Measurements from ENCODE around the gene CEP63.
"Not testable (repeated sequence)": the region's sequence is repeated elsewhere in the genome, so short reads cannot be mapped to it uniquely, and the experiment has no call there.

CEP63 gene

GRCh38 chr3:134522541-134522940 lies 36.7 kb downstream of the CEP63 start:
- no peak for DNase-seq

GRCh38 chr3:134525293-134525692 lies 39.4 kb downstream of the CEP63 start:
- DNase-seq, result no peak

- no peak for DNase-seq
Measured at GRCh38 chr3:134526319-134526718, 40.5 kb downstream of the CEP63 start.

- peak in 1 of 2 experiments; percentile 9 for DNase-seq
Measured at GRCh38 chr3:134527037-134527436, 41.2 kb downstream of the CEP63 start.

GRCh38 chr3:134527538-134528186 lies 41.8 kb downstream of the CEP63 start:
- no peak for DNase-seq

GRCh38 chr3:134533493-134533892 lies 47.6 kb downstream of the CEP63 start:
- no peak for DNase-seq

GRCh38 chr3:134535186-134535970 lies 49.5 kb downstream of the CEP63 start:
- DNase-seq, result no peak

GRCh38 chr3:134536781-134537180 lies 50.9 kb downstream of the CEP63 start:
- DNase-seq, result no peak

- no peak for DNase-seq
Measured at GRCh38 chr3:134542287-134542958, 56.6 kb downstream of the CEP63 start.

GRCh38 chr3:134543113-134543512 lies 57.3 kb downstream of the CEP63 start:
- DNase-seq, result no peak

GRCh38 chr3:134544316-134544715 lies 58.5 kb downstream of the CEP63 start:
- no peak for DNase-seq

GRCh38 chr3:134544783-134545182 lies 58.9 kb downstream of the CEP63 start:
- not testable (repeated sequence) for DNase-seq

GRCh38 chr3:134545818-134546217 lies 60.0 kb downstream of the CEP63 start:
- no peak for DNase-seq

GRCh38 chr3:134552784-134553183 lies 66.9 kb downstream of the CEP63 start:
- no peak for DNase-seq

- no peak for DNase-seq
Measured at GRCh38 chr3:134559591-134559990, 73.7 kb downstream of the CEP63 start.

GRCh38 chr3:134562055-134562454 lies 76.2 kb downstream of the CEP63 start:
- DNase-seq, result no peak

- no peak for DNase-seq
Measured at GRCh38 chr3:134563601-134564000, 77.7 kb downstream of the CEP63 start.

GRCh38 chr3:134564991-134565390 lies 79.1 kb downstream of the CEP63 start:
- DNase-seq, result no peak

GRCh38 chr3:134567605-134568004 lies 81.7 kb downstream of the CEP63 start:
- no peak for DNase-seq

- DNase-seq, result no peak
Measured at GRCh38 chr3:134568790-134569189, 82.9 kb downstream of the CEP63 start.

- DNase-seq, result not testable (repeated sequence)
Measured at GRCh38 chr3:134569899-134570298, 84.0 kb downstream of the CEP63 start.

GRCh38 chr3:134576426-134576825 lies 90.6 kb downstream of the CEP63 start:
- no peak for DNase-seq

- no peak for DNase-seq
Measured at GRCh38 chr3:134576831-134577230, 91.0 kb downstream of the CEP63 start.

- no peak for DNase-seq
Measured at GRCh38 chr3:134579141-134579665, 93.3 kb downstream of the CEP63 start.

Data from SW 1271 (cell line).